PFSK-1 (cell line): Measurements from ENCODE around the gene ARFGAP1. TPM values are rescaled to one million over a fixed set of nuclear protein-coding genes. Genes with fewer than 3 reads are reported as not detected.

Experiments
- FOXP2 ChIP-seq: optimal IDR thresholded peaks from 2 replicates; pipeline ENCODE3; 2011; ENCODE audit warnings: borderline replicate concordance, control low read depth, inconsistent platforms; ENCODE audit not compliant: insufficient read depth; ENCODE audit errors: extremely low read length, extremely low read depth
- POLR2AphosphoS5 ChIP-seq: IDR thresholded peaks from 2 replicates; pipeline ENCODE4 v1.6.1; 2012; ENCODE audit warnings: low read depth, mild to moderate bottlenecking, control low read depth, low read length, moderate library complexity
- SIN3A ChIP-seq: IDR thresholded peaks from 2 replicates; pipeline ENCODE4 v1.6.1; 2012; ENCODE audit warnings: mild to moderate bottlenecking, low read length, moderate library complexity, borderline replicate concordance; ENCODE audit not compliant: insufficient read depth
- TAF1 ChIP-seq: IDR thresholded peaks from 2 replicates; pipeline ENCODE4 v1.6.1; 2012; ENCODE audit warnings: low read length, control low read depth, borderline replicate concordance; ENCODE audit not compliant: insufficient read depth
- polyA plus RNA-seq: library from polyadenylated mRNA; unstranded; fragments of >200 nt; gene quantifications from one replicate; pipeline ENCODE4 v1.2.1, GENCODE V29; 2012; ENCODE audit warnings: low read depth, missing spikeins; ENCODE audit not compliant: insufficient read length
- TF ChIP-seq, protein P1 (sequence below), 2 experiments: IDR thresholded peaks; 2 replicates each; pipeline versions ENCODE4 v1.6.1 to v1.8.0; 2011 to 2012; ENCODE audit warnings: low read depth in 2 of 2, low read length in 2 of 2, control low read depth in 1 of 2, inconsistent platforms in 1 of 2, mild to moderate bottlenecking in 1 of 2, moderate library complexity in 1 of 2; ENCODE audit not compliant: insufficient read depth in 1 of 2

Gene ARFGAP1
- polyA plus RNA-seq: 160 TPM

DNA sequence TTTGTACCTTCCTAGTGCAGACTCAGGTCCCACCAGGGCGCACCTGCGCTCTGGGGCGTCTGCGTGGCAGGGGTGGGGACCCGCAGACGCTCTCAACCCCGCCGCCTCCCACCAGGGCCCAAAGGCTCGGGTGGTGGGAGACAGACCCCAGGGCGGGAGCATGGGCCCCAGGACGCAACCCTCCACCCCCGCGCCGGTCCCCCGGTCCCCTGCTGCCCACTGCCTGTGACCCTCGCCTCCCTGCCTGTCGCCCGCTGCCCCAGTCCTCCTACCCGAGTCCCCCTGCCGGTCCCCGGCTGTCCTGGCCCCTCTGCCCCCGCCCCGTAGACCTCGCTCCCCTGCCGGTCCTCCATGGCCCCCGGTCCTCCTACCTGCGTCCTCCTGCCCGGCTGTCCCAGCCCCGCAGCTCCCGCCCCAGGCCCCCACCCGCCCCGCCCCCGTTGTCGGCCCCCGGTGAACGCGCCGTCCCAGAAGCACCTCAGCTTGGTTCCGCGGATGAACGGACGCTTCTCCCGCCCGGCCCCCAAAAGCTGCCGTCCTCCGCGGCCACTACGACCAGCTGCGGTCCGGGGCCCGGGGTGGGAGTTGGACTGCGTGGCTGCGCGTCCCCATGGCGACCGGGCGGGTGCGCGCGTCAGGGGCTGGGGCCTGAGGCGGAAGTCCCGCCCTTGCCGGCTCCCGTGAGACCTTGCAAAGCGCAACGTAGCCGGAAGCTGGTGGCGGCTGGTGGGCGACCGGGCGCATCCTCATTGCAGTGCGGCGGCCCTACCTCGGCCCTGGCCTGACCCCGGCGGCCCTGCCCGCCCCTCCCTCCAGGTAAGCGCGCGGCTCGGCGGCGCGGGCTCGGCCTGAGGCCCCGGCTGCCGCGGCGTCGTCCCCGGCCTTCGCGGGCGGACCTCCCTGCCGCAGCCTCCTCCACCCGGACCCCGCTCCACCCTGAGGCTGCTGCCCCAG, at the start of gene ARFGAP1:
ARFGAP1 (plus strand) TSS at position 709 of the 954 bp plus-strand sequence. CDS start 2,768 bp downstream, outside the sequence.
- TF ChIP-seq TAF1 (no peak), SIN3A (peak; percentile 87; the same call in 1 of the 2 replicates), FOXP2 (peak; percentile 79), POLR2AphosphoS5 (peak; percentile 81)
- TF ChIP-seq, protein P1, sequence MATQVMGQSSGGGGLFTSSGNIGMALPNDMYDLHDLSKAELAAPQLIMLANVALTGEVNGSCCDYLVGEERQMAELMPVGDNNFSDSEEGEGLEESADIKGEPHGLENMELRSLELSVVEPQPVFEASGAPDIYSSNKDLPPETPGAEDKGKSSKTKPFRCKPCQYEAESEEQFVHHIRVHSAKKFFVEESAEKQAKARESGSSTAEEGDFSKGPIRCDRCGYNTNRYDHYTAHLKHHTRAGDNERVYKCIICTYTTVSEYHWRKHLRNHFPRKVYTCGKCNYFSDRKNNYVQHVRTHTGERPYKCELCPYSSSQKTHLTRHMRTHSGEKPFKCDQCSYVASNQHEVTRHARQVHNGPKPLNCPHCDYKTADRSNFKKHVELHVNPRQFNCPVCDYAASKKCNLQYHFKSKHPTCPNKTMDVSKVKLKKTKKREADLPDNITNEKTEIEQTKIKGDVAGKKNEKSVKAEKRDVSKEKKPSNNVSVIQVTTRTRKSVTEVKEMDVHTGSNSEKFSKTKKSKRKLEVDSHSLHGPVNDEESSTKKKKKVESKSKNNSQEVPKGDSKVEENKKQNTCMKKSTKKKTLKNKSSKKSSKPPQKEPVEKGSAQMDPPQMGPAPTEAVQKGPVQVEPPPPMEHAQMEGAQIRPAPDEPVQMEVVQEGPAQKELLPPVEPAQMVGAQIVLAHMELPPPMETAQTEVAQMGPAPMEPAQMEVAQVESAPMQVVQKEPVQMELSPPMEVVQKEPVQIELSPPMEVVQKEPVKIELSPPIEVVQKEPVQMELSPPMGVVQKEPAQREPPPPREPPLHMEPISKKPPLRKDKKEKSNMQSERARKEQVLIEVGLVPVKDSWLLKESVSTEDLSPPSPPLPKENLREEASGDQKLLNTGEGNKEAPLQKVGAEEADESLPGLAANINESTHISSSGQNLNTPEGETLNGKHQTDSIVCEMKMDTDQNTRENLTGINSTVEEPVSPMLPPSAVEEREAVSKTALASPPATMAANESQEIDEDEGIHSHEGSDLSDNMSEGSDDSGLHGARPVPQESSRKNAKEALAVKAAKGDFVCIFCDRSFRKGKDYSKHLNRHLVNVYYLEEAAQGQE (IDR thresholded peaks at IDR 0.05; ENCODE audit: insufficient read depth in 1 of 2, low read depth in 2 of 2, low read length in 2 of 2): no peak

DNA sequence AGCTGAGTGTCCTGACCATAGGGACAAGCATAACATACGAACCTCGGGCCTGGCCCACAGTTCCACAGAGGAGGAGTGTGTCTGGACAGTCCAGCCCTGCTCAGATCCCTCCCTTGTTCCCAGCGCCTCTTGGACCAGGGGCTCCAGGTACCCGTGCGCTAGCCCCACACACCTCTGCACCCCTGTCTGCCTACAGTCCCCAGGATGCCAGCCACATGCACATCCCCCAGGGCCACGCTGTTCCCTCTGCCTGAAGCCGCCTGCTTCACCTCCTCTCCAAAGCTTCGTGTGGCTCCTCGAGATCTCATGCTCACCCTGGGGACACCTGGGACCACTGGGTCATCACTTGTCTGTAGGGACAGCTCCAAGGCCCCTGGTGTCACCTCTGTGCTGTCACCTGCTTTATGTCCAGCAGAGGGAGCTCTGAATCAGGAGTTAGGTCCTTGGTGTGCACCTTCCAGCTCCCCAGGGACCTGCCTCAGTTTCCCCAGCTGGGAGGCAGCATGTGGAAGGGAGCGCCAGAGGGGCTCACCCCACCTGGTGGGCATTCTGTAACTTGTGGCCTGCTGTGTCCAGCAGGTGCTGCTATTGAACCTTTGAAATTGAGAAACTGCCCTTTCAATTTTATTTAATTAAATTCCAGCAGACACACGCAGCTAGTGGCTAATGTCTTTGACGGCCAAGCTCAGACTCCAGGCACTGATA, 49.3 kb upstream of the ARFGAP1 start:
- TF ChIP-seq, protein P1 (IDR thresholded peaks at IDR 0.05; ENCODE audit: insufficient read depth in 1 of 2, low read depth in 2 of 2, low read length in 2 of 2): 0 out of 4 replicates have a peak, but pooled peaks of 1 of the 2 experiments have one; percentile 20
- TF ChIP-seq TAF1: no peak

DNA sequence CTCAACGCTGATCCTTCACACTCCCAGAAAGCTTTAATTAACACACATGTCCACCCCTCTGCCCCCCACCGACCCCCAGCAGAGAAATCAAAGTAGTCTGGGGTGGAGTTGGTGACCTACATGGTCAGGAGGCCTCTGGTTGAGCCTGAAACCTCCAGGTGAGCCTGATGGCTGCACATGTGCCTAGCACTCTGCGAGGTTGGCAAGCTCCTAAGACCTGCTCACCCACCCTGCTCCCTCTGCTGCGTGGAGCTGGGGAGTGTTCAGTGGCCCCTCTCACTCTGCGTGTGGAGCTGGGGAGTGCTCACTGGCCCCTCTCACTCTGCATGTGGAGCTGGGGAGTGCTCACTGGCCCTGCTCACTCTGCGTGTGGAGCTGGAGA, 48.8 kb upstream of the ARFGAP1 start:
- TF ChIP-seq FOXP2 (no peak), SIN3A (no peak), TAF1 (no peak), POLR2AphosphoS5 (no peak)
- TF ChIP-seq, protein P1 (IDR thresholded peaks at IDR 0.05; ENCODE audit: insufficient read depth in 1 of 2, low read depth in 2 of 2, low read length in 2 of 2): no peak

DNA sequence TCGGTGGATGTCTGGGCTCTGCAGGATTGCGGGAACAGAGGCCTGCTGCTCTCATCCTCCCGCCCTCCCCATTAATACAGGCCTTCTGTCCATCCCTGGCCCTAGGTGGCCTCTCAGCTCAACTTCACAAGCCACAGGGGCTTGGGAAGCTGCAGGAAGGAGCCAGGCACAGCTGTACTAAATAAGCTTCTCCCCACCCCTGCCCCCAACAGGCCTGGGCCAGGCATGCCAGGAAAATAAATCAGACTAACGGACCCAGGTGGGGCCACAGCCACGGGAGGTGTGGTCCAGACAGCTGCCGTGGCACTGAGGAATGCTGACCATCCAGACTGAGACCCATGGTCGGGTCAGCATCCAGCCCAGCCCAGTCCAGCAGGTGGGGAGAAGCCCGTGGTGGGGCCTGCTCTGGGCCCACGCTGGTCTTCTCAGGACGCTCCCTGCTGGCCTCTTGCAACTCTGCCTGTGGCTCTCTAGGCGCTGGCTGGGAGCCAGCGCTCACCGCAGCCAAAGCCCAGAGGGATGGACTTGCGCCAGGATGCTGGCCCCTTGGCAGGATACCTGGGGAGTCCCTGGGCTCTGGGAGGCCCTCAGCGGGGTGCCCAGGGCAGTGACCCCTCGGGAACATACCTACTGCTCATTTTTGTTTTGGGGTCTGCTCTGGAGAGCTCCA, 48.1 kb upstream of the ARFGAP1 start:
- no peak for TF ChIP-seq SIN3A
- TF ChIP-seq FOXP2: no peak
- no peak for TF ChIP-seq POLR2AphosphoS5
- TF ChIP-seq, protein P1 (IDR thresholded peaks at IDR 0.05; ENCODE audit: insufficient read depth in 1 of 2, low read depth in 2 of 2, low read length in 2 of 2): no peak
- no peak for TF ChIP-seq TAF1
